Tibial nerve (tissue), 4 donors: ENCODE results near the gene AURKB.

Source experiments
- EP300 ChIP-seq, 2 donors: sonication (generic); formaldehyde crosslinking; IDR thresholded peaks; one replicate each; pipeline ENCODE4 v1.6.1; 2017; ENCODE audit warnings: antibody characterized with exemption in 2 of 2, mild to moderate bottlenecking in 1 of 2
- POLR2A ChIP-seq, 2 donors: fragments of 450-650 bp; IDR thresholded peaks; one replicate each; pipeline ENCODE4 v1.6.1; 2017; ENCODE audit warnings: antibody characterized with exemption in 2 of 2, mild to moderate bottlenecking in 2 of 2, moderate library complexity in 2 of 2
- TF ChIP-seq, protein P1 (sequence below), 5 experiments: fragments of 200-600 bp in 3 of 5; fragments of 450-650 bp in 2 of 5; sonication (generic) in 3 of 5; IDR thresholded peaks; one replicate each; pipeline ENCODE4 v1.5.1; 2016 to 2019; ENCODE audit warnings: antibody characterized with exemption in 5 of 5, mild to moderate bottlenecking in 3 of 5, moderate library complexity in 2 of 5

DNA sequence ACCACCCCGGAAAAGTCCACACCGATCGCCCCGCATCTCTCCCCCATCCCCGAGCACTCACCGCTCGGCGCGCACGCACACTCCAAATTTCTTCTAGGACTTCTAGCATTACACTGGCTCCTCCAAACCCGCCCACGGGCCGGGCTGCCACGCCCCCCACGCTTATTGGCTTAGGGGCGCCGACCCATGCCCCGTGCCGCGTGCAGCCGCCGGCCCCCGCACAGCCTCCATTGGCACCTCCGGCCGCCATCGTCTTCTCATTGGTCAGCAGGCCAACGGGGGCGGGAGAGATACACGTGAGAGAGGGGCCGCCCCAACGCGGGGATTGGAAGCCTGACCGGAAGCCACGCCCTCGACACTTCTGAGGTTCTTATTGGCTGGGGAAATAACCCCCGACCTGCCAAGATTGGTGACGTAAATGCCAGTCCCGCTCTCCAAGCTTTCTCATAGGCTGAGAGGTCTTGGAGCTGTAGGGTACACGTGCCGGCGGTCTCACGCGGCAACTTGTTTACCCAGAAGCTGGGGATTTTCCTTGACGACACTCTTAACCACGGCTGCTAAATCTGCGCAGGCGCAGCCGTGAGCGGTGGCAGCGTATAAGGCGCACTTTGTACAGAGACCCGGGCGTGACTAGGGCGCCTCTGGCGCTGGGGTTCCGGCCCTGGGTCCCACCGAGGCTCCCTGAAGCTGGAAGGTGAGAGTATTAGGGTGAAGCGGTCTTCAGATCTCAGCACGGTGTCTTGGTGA lies 54.0 kb downstream of the AURKB start:
- TF ChIP-seq, protein P1, sequence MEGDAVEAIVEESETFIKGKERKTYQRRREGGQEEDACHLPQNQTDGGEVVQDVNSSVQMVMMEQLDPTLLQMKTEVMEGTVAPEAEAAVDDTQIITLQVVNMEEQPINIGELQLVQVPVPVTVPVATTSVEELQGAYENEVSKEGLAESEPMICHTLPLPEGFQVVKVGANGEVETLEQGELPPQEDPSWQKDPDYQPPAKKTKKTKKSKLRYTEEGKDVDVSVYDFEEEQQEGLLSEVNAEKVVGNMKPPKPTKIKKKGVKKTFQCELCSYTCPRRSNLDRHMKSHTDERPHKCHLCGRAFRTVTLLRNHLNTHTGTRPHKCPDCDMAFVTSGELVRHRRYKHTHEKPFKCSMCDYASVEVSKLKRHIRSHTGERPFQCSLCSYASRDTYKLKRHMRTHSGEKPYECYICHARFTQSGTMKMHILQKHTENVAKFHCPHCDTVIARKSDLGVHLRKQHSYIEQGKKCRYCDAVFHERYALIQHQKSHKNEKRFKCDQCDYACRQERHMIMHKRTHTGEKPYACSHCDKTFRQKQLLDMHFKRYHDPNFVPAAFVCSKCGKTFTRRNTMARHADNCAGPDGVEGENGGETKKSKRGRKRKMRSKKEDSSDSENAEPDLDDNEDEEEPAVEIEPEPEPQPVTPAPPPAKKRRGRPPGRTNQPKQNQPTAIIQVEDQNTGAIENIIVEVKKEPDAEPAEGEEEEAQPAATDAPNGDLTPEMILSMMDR (IDR thresholded peaks at IDR 0.05): peak in 3 of 5 experiments; percentile 8 to 33 (median 25)
- TF ChIP-seq EP300 (IDR thresholded peaks at IDR 0.05) (peak; percentile 98 to 100), POLR2A (IDR thresholded peaks at IDR 0.05) (peak; percentile 100)
